ENCODE results near the gene PRPF38A.

The PRPF38A gene

DNA sequence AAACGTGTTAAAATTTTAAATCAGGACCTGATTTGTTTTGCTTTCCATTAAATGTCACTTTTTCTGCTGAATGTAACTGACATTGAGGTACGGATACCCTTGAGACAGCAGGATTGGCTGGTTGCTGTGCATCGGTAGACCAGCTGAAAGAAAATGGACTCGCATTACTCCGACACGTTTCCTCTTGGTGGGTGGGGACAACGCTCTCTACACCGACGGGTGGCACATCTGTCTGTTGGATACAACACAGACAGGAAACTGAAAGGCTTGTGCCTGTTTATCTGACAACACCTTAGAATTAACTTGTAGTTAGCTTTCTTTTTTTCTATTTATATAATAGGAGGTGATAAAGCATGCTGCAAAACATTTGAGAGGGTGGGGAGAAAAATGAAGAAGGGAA, 19.4 kb downstream of the PRPF38A start:
- DNase-seq (ENCODE audit: low read depth, low spot score): no peak
- TF ChIP-seq, protein P1, sequence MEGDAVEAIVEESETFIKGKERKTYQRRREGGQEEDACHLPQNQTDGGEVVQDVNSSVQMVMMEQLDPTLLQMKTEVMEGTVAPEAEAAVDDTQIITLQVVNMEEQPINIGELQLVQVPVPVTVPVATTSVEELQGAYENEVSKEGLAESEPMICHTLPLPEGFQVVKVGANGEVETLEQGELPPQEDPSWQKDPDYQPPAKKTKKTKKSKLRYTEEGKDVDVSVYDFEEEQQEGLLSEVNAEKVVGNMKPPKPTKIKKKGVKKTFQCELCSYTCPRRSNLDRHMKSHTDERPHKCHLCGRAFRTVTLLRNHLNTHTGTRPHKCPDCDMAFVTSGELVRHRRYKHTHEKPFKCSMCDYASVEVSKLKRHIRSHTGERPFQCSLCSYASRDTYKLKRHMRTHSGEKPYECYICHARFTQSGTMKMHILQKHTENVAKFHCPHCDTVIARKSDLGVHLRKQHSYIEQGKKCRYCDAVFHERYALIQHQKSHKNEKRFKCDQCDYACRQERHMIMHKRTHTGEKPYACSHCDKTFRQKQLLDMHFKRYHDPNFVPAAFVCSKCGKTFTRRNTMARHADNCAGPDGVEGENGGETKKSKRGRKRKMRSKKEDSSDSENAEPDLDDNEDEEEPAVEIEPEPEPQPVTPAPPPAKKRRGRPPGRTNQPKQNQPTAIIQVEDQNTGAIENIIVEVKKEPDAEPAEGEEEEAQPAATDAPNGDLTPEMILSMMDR (IDR thresholded peaks at IDR 0.05; ENCODE audit: insufficient read depth, low read length, missing control alignments): no peak
- H3K4me3 ChIP-seq (ENCODE audit: low read depth, low read length): no peak overlapping the region
- CTCF ChIA-PET: interaction anchor here (1.1 to 1.6 kb wide), 4 partner anchors 9 to 263 kb away, joined by 3 to 5 read pairs (median 4); no protein-coding TSS in a partner anchor
- POLR2A ChIA-PET: interaction anchor here (1.6 kb wide), 1 partner anchor 19 kb away, joined by 4 read pairs; the partner anchor contains the start of genes ORC1 and PRPF38A

DNA sequence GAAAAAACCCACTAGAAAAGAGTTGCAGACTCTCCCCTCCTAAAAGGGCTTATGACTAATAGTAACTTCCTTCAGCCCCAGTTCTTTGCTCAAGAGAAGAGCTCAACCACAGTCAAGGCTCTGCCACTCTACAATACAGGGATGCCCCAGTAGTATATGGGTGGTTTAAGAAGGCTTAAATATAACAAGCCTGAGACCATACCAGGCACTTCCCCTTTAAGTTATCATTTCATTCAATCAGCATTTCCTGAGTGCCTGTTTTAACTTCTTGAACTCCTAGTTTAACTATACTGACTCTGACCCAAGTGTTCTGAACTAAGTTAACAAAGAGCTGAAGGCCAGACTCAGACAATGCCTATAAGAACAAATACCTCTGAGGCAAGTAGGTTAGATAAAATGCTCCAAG, 19.8 kb downstream of the PRPF38A start:
- POLR2A ChIA-PET: interaction anchor here (1.6 kb wide), 1 partner anchor 20 kb away, joined by 4 read pairs; the partner anchor contains the start of genes ORC1 and PRPF38A

DNA sequence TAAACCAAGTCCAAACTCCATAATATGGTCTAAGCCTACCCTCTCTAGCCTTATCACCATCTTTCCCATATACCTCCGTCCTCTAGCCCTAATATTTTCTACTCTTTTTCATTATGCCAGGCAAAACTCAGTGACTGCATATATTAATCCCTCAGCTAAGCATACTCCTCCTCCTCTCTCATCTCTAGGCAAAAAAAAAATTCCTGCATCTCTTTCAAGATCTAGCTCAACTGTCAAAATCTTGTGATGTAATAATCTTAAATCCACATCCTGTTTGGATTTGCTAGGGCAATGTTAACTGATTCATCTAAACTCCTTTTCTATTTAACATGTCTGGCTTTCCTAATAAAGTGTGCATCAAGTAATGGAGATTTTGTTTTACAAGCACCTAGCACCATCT, 20.4 kb downstream of the PRPF38A start:
- DNase-seq (ENCODE audit: low read depth, low spot score): no peak
- CTCF ChIA-PET: interaction anchor here (1.1 to 1.6 kb wide), 3 partner anchors 8 to 261 kb away, joined by 3 to 5 read pairs (median 4); no protein-coding TSS in a partner anchor
- POLR2A ChIA-PET: interaction anchor here (1.6 kb wide), 1 partner anchor 20 kb away, joined by 4 read pairs; the partner anchor contains the start of genes ORC1 and PRPF38A
- TF ChIP-seq, protein P1 (IDR thresholded peaks at IDR 0.05; ENCODE audit: insufficient read depth, low read length, missing control alignments): no peak
- H3K4me3 ChIP-seq (ENCODE audit: low read depth, low read length): no peak overlapping the region

More for the DNA sequence above, 19.8 kb downstream of the PRPF38A start:
- CTCF ChIA-PET: interaction anchor here (1.1 to 1.6 kb wide), 4 partner anchors 8 to 262 kb away, joined by 3 to 5 read pairs (median 4); no protein-coding TSS in a partner anchor
- TF ChIP-seq, protein P1 (IDR thresholded peaks at IDR 0.05; ENCODE audit: insufficient read depth, low read length, missing control alignments): no peak
- H3K4me3 ChIP-seq (ENCODE audit: low read depth, low read length): no peak overlapping the region
- DNase-seq (ENCODE audit: low read depth, low spot score): no peak

DNA sequence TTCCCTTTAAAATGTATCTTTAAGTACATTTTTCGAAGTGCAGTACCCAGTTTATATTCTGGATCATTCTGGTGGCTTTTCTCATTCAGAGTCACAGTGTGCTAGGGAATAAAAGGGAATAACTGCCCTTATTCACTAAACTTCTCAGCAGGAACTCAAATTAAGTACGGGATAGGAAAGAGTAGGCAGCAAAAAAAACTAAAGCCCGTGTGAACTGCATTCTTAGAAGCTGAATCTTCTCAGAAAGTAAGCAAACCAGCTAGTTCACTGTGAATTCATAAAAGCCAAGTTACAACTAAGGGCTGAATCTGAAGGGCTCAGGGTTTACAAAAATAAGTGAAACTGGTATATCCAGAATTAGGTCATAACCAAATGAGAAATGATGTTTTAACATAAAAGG, 22.0 kb downstream of the PRPF38A start:
- H3K4me3 ChIP-seq (ENCODE audit: low read depth, low read length): no peak overlapping the region
- CTCF ChIA-PET: interaction anchor here (1.0 to 2.1 kb wide), 4 partner anchors 13 to 260 kb away, joined by 3 to 9 read pairs (median 4); no protein-coding TSS in a partner anchor
- DNase-seq (ENCODE audit: low read depth, low spot score): peak; percentile 38
- TF ChIP-seq, protein P1 (IDR thresholded peaks at IDR 0.05; ENCODE audit: insufficient read depth, low read length, missing control alignments): no peak
- POLR2A ChIA-PET: interaction anchor here (0.6 to 0.9 kb wide), 2 partner anchors 19 to 22 kb away, joined by 3 read pairs; partner anchors contain the start of genes ORC1 and PRPF38A

DNA sequence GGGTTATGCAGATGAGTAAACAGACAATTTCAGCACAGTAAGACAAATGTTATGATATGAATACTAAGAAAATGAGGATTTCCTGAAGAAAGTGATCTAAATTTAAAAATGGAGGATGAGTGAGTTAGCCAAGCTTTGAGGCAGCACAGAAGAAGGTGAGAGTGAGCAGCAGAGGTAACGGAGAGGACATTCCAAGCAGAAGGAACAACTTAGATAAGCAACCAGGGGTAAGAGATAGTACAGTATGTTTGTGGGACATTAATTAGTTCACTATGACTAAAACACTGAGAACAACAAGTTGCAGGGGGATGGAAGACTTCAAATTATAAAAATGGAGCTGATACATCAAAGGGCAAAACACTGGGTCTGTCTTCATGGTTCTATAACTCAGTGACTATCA, 22.8 kb downstream of the PRPF38A start:
- CTCF ChIA-PET: interaction anchor here (1.5 to 2.1 kb wide), 2 partner anchors 239 to 259 kb away, joined by 4 to 9 read pairs; no protein-coding TSS in a partner anchor
- POLR2A ChIA-PET: interaction anchor here (0.9 kb wide), 1 partner anchor 22 kb away, joined by 3 read pairs; the partner anchor contains the start of genes ORC1 and PRPF38A

DNA sequence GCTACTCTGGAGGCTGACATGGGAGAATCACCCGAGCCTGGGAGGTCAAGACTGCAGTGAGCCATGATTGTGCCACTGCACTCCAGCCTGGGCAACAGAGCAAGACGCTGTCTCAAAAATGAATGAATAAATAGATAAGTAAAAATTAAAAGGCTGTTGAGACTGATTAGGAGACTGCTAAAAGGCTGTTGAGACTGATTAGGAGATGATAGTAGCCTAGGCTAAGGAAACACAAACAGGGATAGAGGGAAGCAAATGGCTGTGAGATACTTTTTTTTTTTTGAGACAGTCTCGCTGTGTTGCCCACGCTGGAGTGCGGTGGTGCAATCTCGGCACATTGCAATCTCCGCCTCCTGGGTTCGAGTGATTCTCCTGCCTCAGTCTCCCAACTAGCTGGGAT, 28.4 kb downstream of the PRPF38A start:
- ChIA-PET POLR2A (no interaction called here), CTCF (interaction anchor here (1.0 kb wide), 1 partner anchor 9 kb away, joined by 3 read pairs; no protein-coding TSS in a partner anchor)
- DNase-seq (ENCODE audit: low read depth, low spot score): no peak
- H3K4me3 ChIP-seq (ENCODE audit: low read depth, low read length): no peak overlapping the region
- TF ChIP-seq, protein P1 (IDR thresholded peaks at IDR 0.05; ENCODE audit: insufficient read depth, low read length, missing control alignments): no peak

More for the DNA sequence above, 22.8 kb downstream of the PRPF38A start:
- TF ChIP-seq, protein P1 (IDR thresholded peaks at IDR 0.05; ENCODE audit: insufficient read depth, low read length, missing control alignments): no peak
- no peak overlapping the region for H3K4me3 ChIP-seq (ENCODE audit: low read depth, low read length)
- DNase-seq (ENCODE audit: low read depth, low spot score): no peak

Measured in AG04449 (cell line).